Mesendoderm (in vitro differentiated cells): ENCODE results near the gene MORN1.
"Not testable (repeated sequence)": the region's sequence is repeated elsewhere in the genome, so short reads cannot be mapped to it uniquely, and the experiment has no call there.

ENCODE experiments used
- DNase-seq: peaks from one replicate; pipeline ENCODE4 v3.0.0; 2013
- H2AK5ac ChIP-seq: 2 replicates; pipeline ENCODE4 v1.6.1; 2013; ENCODE audit warnings: low read length, inconsistent platforms
- H2BK120ac ChIP-seq: 2 replicates; pipeline ENCODE4 v1.6.1; 2013; ENCODE audit warnings: low read depth, mild to moderate bottlenecking, low read length, moderate library complexity, mixed read lengths
- H2BK15ac ChIP-seq: replicated peaks from 2 replicates; pipeline ENCODE4 v1.6.1; 2013; ENCODE audit warnings: low read depth, mild to moderate bottlenecking, moderate library complexity
- H2BK5ac ChIP-seq: 2 replicates; pipeline ENCODE4 v1.6.1; 2013; ENCODE audit warnings: low read length, inconsistent platforms
- H3K18ac ChIP-seq: 2 replicates; pipeline ENCODE4 v1.6.1; 2013; ENCODE audit warnings: mild to moderate bottlenecking, low read length, mixed read lengths
- H3K23ac ChIP-seq: one replicate; pipeline ENCODE4 v1.6.1; 2013; ENCODE audit warnings: low read length
- H3K27ac ChIP-seq: 2 replicates; pipeline ENCODE4 v1.5.1; 2013; ENCODE audit warnings: low read depth, mild to moderate bottlenecking, inconsistent platforms, low read length, moderate library complexity
- H3K27me3 ChIP-seq: 2 replicates; pipeline ENCODE4 v1.6.1; 2013; ENCODE audit warnings: low read length, control low read depth, mild to moderate bottlenecking, inconsistent platforms; ENCODE audit not compliant: insufficient read depth, poor library complexity
- H3K36me3 ChIP-seq: 2 replicates; pipeline ENCODE4 v1.6.1; 2013; ENCODE audit warnings: low read length, inconsistent platforms; ENCODE audit not compliant: control insufficient read depth, insufficient read depth
- H3K4ac ChIP-seq: one replicate; pipeline ENCODE4 v1.6.1; 2013; ENCODE audit warnings: low read depth, mild to moderate bottlenecking, low read length, moderate library complexity
- H3K4me1 ChIP-seq: 2 replicates; pipeline ENCODE4 v1.6.1; 2013; ENCODE audit warnings: low read depth, low read length, inconsistent platforms; ENCODE audit not compliant: control insufficient read depth
- H3K4me2 ChIP-seq: 2 replicates; pipeline ENCODE4 v1.6.1; 2013; ENCODE audit warnings: low read length
- H3K4me3 ChIP-seq: 2 replicates; pipeline ENCODE4 v1.5.1; 2013; ENCODE audit warnings: mild to moderate bottlenecking, low read length
- H3K56ac ChIP-seq: one replicate; pipeline ENCODE4 v1.6.1; 2013; ENCODE audit warnings: low read length
- H3K79me1 ChIP-seq: 2 replicates; pipeline ENCODE4 v1.6.1; 2013; ENCODE audit warnings: low read length, inconsistent platforms
- H3K79me2 ChIP-seq: 2 replicates; pipeline ENCODE4 v1.6.1; 2013; ENCODE audit warnings: mild to moderate bottlenecking, low read length; ENCODE audit not compliant: control insufficient read depth, insufficient read depth
- H3K9ac ChIP-seq: 2 replicates; pipeline ENCODE4 v1.6.1; 2013; ENCODE audit warnings: low read length, inconsistent platforms
- H4K5ac ChIP-seq: one replicate; pipeline ENCODE4 v1.6.1; 2013; ENCODE audit warnings: low read length
- H4K8ac ChIP-seq: one replicate; pipeline ENCODE4 v1.6.1; 2013; ENCODE audit warnings: low read depth, mild to moderate bottlenecking, control low read depth, low read length, moderate library complexity
- WGBS: extraction: QIAGEN DNeasy Blood & Tissue Kit; methylation state at CpG from one replicate; pipeline ENCODE4 v1.1.7; 2013; ENCODE audit warnings: low lambda C conversion rate, missing lambda C conversion rate; ENCODE audit not compliant: insufficient coverage; ENCODE audit errors: extremely low coverage; 5-methylcytosine and 5-hydroxymethylcytosine counted together

The MORN1 gene

DNA sequence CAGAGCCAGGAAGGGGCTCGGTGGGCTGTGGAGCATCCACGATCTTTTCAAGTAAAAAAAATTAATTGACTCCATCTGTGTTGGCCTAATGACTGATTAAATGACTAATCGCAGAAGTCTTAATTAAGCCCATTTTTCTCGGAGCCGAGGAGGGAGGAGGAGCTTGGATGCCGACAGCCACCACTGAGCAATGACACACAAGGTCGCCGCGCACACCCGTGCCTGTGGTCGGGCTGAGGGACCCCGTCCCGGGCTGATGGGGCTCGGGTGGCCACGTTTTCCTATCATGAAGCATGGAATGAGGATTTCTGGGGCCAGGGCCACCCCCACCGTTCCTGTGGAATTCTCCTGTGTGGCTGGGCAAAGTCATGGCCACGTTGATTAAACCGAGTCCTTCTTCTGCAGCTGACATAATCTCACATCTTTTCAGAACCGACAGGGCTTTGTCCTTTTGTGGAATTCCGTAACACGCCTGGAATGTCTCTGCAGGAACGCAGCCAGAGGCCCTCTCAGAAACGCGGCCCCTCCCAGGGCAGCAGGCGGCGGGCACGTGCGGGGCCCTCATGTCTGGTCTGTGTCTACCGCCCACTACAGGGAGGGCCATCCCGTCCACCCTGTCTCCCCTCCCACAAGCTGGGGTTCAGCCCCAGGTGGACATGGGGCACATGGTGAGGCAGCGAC lies 60.7 kb downstream of the MORN1 start:
- DNase-seq = no peak
- H3K27ac ChIP-seq = no peak overlapping the region

DNA sequence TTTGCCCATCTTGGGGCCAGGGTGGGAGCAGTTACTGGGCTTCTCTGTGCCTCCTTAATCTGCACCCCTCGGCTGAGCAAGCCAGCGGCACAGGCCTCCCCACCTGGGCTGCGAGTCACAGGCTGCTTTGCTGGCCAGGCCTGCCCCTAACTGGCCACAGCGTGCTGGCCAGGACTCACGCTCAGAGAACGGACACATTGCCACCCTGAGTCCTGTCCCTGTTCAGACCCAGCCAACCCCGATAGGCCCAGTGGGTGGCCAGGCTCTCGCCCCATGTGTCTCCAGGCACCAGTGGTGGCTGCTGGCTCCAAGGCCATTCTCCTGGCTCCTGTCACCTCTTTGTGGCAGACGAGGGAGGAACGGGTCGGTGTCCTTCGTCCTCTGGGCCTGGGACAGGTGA lies 61.3 kb downstream of the MORN1 start:
- H3K56ac ChIP-seq = no peak overlapping the region
- H2BK5ac ChIP-seq = no peak overlapping the region
- H3K79me2 ChIP-seq = no peaks in the 10 kb centered on the region
- no peaks in the 10 kb centered on the region for H3K27me3 ChIP-seq
- H3K4me1 ChIP-seq = no peaks in the 10 kb centered on the region
- no peak overlapping the region for H2AK5ac ChIP-seq
- H4K8ac ChIP-seq = no peak overlapping the region
- no peaks in the 10 kb centered on the region for H3K79me1 ChIP-seq
- no peaks in the 10 kb centered on the region for H3K36me3 ChIP-seq
- H3K18ac ChIP-seq = no peak overlapping the region
- no peak overlapping the region for H3K4ac ChIP-seq
- H3K23ac ChIP-seq = no peak overlapping the region
- H3K27ac ChIP-seq = no peak overlapping the region
- H2BK120ac ChIP-seq = no peak overlapping the region
- H3K4me3 ChIP-seq = no peak overlapping the region
- no peak overlapping the region for H2BK15ac ChIP-seq
- H3K4me2 ChIP-seq = no peak overlapping the region
- WGBS = no CpG with 5 or more reads among the region's 12 CpGs
- DNase-seq = no peak
- no peak overlapping the region for H4K5ac ChIP-seq
- H3K9ac ChIP-seq = no peak overlapping the region

More for the DNA sequence above, 60.7 kb downstream of the MORN1 start:
- H2BK5ac ChIP-seq = no peak overlapping the region
- H3K4me2 ChIP-seq = no peak overlapping the region
- no peak overlapping the region for H2BK15ac ChIP-seq
- H3K4ac ChIP-seq = no peak overlapping the region
- no peak overlapping the region for H3K4me3 ChIP-seq
- H3K18ac ChIP-seq = no peak overlapping the region
- H3K9ac ChIP-seq = no peak overlapping the region
- no peak overlapping the region for H4K8ac ChIP-seq
- H2BK120ac ChIP-seq = no peak overlapping the region
- no peak overlapping the region for H3K56ac ChIP-seq
- H3K79me2 ChIP-seq = no peaks in the 10 kb centered on the region
- H3K27me3 ChIP-seq = no peaks in the 10 kb centered on the region
- no peak overlapping the region for H3K23ac ChIP-seq
- H3K4me1 ChIP-seq = no peaks in the 10 kb centered on the region
- H3K36me3 ChIP-seq = no peaks in the 10 kb centered on the region
- no peak overlapping the region for H2AK5ac ChIP-seq
- H4K5ac ChIP-seq = no peak overlapping the region
- H3K79me1 ChIP-seq = no peaks in the 10 kb centered on the region
- WGBS = no CpG with 5 or more reads among the region's 31 CpGs

DNA sequence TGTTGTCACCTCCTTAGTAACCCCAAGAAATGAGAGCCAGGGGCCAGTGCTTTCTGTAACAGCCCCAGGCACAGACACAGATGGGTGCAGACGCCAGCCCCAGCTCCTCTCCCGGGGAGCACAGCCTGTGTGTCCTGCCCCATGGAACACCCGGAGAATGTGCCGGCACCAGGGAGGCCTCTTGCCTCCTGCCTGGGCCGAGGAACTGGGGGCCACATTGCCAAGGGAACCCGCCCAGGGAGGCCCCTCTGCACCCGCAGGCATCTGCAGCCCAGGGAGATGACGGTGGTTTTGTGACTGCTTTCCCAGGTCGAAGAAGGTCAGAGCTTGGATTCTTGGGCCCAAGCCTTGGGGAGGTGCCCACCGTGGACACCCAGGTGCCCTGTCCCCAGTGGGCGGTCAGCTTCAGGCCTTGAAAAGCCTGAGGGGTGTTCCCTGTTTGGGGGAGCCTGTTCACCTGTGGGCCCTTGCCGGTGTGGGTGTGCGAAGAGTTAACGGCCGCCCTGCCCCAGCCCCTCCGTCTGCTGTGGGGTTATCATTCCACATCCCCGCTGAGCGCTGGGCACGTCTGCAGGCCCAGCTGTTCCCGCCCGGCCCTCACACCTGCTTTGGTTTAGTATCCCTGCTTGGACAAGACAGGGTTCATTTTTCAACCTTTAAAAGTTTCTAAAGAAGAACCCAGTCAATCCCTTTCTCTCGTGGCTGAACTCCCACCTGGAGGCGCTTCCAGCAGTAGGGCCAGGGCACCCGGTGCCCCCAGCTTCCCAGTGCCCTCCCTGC lies 62.5 kb downstream of the MORN1 start:
- no CpG with 5 or more reads among the region's 24 CpGs for WGBS

DNA sequence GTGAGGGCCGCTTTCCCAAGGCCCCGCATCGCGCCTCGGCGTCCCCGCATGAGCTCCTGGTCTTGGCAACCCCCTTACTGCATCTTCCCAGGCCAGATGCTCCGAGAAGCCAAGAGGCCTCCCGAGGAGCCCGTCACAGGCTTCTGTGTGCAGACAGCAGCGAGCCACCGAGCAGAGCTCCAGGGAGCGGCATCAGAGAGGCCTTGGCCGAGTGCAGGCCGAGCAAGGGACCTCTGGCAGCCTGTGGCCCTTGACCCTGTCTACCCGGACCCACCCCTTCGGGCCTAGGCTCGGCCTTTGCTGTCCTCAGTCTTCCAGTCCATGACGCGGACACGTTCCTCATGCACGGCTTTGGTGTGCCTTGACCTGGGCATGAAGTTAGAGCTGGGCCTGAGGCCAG lies 63.5 kb downstream of the MORN1 start:
- H2AK5ac ChIP-seq = no peak overlapping the region
- H3K4me1 ChIP-seq = no peaks in the 10 kb centered on the region
- no peak overlapping the region for H2BK15ac ChIP-seq
- H3K23ac ChIP-seq = no peak overlapping the region
- H4K5ac ChIP-seq = no peak overlapping the region
- H3K4ac ChIP-seq = no peak overlapping the region
- H3K4me2 ChIP-seq = no peak overlapping the region
- H3K79me2 ChIP-seq = no peaks in the 10 kb centered on the region
- H4K8ac ChIP-seq = no peak overlapping the region
- H3K56ac ChIP-seq = no peak overlapping the region
- no peak overlapping the region for H3K9ac ChIP-seq
- no peaks in the 10 kb centered on the region for H3K79me1 ChIP-seq
- no peak for DNase-seq
- WGBS = no CpG with 5 or more reads among the region's 22 CpGs
- no peak overlapping the region for H2BK5ac ChIP-seq
- H3K27ac ChIP-seq = no peak overlapping the region
- no peak overlapping the region for H3K18ac ChIP-seq
- no peak overlapping the region for H3K4me3 ChIP-seq
- H3K27me3 ChIP-seq = no peaks in the 10 kb centered on the region
- H3K36me3 ChIP-seq = no peaks in the 10 kb centered on the region
- H2BK120ac ChIP-seq = no peak overlapping the region

More for the DNA sequence above, 62.5 kb downstream of the MORN1 start:
- Histone ChIP-seq H3K56ac (no peak overlapping the region), H2BK120ac (no peak overlapping the region), H3K9ac (no peak overlapping the region), H3K18ac (no peak overlapping the region), H3K36me3 (no peaks in the 10 kb centered on the region), H3K4me1 (no peaks in the 10 kb centered on the region), H3K79me1 (no peaks in the 10 kb centered on the region), H3K27ac (no peak overlapping the region), H2BK5ac (no peak overlapping the region), H4K8ac (no peak overlapping the region), H3K4me2 (no peak overlapping the region), H2AK5ac (no peak overlapping the region), H2BK15ac (no peak overlapping the region), H3K23ac (no peak overlapping the region), H4K5ac (no peak overlapping the region), H3K27me3 (no peaks in the 10 kb centered on the region), H3K79me2 (no peaks in the 10 kb centered on the region), H3K4ac (no peak overlapping the region), H3K4me3 (no peak overlapping the region)
- no peak for DNase-seq

DNA sequence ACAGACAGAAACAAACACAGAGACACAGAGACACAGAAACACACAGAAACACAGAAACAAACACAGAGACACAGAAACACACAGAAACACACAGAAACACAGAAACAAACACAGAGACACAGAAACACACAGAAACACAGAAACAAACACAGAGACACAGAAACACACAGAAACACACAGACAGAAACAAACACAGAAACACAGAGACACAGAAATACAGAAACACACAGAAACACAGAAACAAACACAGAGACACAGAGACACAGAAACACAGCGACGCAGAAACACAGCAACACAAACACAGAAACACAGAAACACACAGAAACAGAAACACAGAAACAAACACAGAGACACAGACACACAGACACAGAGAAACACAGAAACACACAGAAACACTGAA lies 64.2 kb downstream of the MORN1 start:
- not testable (repeated sequence) for H3K4me1 ChIP-seq, DNase-seq, H3K27ac ChIP-seq, H3K56ac ChIP-seq, H2AK5ac ChIP-seq, H3K27me3 ChIP-seq, H2BK120ac ChIP-seq, H3K36me3 ChIP-seq, H3K4me3 ChIP-seq, H3K18ac ChIP-seq, H4K8ac ChIP-seq, H3K79me2 ChIP-seq, H3K79me1 ChIP-seq, H2BK5ac ChIP-seq, H2BK15ac ChIP-seq, H3K4ac ChIP-seq, H3K9ac ChIP-seq, H4K5ac ChIP-seq, H3K4me2 ChIP-seq, H3K23ac ChIP-seq
- WGBS = no CpG with 5 or more reads among the region's 2 CpGs
